GM21390 (cell line): Measurements from ENCODE around the gene ECEL1.

Source experiments
- ATAC-seq: cut with Tn5 transposase; IDR thresholded peaks from one replicate; pipeline ENCODE4 v1.9.1; 2021; ENCODE audit not compliant: unreplicated experiment

ECEL1 gene

GRCh38 chr2:232502511-232502910 lies 14.9 kb upstream of the ECEL1 start:
- no peak for ATAC-seq

- no peak for ATAC-seq
These were observed 14.3 kb upstream of the ECEL1 start for GRCh38 chr2:232501794-232502390.

GRCh38 chr2:232501331-232501771 lies 13.7 kb upstream of the ECEL1 start:
- no peak for ATAC-seq

GRCh38 chr2:232498452-232498851 lies 10.8 kb upstream of the ECEL1 start:
- ATAC-seq = no peak

- ATAC-seq = no peak
These were observed 9.7 kb upstream of the ECEL1 start for GRCh38 chr2:232497348-232497747.

DNA sequence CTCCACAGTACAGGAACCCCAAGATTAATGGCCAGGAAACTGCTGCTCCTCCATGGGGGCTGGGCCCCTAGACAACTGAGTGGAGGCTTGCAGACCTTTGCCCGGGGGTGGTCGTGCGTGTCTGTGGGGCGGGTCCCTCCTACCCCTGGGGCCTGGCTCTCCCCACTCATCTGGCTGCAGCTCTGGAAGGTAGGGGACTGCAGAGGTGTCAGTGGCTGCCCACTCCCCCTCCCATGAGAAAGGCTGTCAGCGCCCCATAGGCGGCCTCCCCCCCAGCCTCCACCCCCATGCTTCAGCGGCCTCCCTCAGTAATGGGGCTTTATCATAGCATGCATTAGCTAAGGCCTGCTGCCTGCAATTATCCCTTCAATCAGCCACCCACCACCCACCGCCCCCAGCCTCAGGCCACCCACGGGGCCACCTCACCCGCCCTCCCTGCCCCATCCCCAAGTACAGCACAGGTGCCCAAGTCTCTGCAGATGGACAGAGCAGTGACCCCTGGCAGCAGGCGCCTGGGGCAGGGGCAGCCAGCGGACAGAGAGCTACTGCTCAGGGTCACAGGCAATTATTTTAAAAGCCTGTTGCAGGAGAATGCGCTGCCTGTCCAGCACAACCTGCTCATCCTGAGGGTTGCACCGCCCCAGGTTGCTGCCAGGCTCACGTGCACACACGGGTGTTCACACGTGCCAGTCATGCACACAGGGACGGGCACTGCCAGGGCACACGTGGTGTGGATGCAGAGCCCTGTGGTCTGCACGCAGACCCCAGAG lies 9.1 kb upstream of the ECEL1 start:
- no peak for ATAC-seq

DNA sequence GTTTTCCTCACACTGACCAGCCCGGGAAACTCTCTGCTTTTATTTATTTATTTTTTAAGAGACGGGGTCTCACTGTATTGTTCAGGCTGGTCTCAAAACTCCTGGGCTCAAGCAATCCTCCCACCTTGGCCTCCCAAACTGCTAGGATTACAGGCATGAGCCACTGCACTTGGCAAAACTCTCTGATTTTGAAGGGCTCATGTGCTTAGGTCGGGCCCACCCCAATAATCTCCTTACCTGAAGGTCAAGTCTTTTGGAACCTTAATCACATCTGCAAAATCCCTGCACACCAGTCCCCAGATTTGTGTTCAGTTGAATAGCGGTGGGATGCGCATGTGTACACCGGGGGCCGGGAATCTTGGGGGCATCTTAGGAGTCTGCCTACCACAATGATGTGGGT lies 7.7 kb upstream of the ECEL1 start:
- ATAC-seq = no peak

DNA sequence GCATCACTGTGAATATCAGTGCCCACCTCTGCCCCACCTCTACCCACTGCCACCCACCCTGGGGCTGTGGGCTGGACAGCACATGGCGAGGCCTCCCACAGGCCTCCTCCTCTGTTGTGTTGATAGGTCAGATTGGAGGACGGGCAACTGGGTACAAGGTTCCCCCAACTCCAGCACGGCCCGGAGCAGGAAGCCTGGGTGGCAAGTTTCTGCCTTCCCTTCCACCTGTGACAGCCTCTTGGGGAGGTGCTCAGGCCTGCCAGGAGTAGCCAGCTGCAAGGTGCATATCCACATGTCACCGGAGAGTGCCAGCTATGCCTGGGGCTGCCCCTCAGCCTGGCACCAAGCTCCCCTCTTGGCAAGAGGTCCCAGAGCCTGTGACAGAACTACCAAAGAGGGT lies 6.9 kb upstream of the ECEL1 start:
- ATAC-seq = no peak

DNA sequence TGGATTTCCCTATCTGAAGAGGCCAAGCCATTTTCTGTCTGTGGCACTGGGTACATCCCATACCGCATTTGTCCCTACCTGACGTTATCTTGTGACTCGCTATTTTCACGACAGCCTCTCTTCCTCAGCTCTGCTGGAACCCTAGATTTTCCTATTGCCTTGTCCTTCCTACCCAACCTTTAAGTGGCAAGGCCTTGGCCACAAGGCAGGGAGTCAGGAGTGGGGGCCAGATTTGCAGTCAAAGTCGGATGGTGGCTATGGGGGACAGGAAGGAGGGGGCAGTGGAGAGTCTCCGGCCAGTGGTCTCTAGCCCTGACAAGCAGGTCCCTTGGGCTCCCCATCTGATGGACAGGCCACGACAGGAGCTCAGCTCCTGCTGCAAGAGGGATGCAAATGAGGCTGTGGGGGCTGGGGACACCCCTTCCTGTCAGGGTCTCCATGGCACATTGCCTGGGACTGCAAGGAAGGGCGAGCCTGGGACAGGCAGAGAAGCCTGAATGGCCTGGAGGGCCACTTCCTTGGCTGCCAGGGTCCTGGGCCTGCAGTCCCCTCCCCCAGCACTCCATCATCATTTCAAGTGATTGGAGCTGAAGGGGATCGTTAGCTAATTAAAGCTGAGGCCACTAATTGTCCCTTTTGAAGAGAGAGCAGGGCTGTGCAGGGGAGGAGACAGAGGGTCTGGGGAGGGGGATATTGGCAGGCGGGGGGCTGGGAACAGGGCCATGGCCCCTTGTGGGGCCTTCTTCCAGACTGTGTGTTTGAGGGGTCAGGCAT lies 6.3 kb upstream of the ECEL1 start:
- no peak for ATAC-seq

- ATAC-seq = no peak
These were observed 5.5 kb upstream of the ECEL1 start for GRCh38 chr2:232492963-232493700.

GRCh38 chr2:232492236-232492848 lies 4.7 kb upstream of the ECEL1 start:
- no peak for ATAC-seq

GRCh38 chr2:232491139-232491780 lies 3.6 kb upstream of the ECEL1 start:
- no peak for ATAC-seq

GRCh38 chr2:232490221-232491138 lies 2.8 kb upstream of the ECEL1 start:
- ATAC-seq = no peak

- no peak for ATAC-seq
These were observed 2.0 kb upstream of the ECEL1 start for GRCh38 chr2:232489516-232490220.

DNA sequence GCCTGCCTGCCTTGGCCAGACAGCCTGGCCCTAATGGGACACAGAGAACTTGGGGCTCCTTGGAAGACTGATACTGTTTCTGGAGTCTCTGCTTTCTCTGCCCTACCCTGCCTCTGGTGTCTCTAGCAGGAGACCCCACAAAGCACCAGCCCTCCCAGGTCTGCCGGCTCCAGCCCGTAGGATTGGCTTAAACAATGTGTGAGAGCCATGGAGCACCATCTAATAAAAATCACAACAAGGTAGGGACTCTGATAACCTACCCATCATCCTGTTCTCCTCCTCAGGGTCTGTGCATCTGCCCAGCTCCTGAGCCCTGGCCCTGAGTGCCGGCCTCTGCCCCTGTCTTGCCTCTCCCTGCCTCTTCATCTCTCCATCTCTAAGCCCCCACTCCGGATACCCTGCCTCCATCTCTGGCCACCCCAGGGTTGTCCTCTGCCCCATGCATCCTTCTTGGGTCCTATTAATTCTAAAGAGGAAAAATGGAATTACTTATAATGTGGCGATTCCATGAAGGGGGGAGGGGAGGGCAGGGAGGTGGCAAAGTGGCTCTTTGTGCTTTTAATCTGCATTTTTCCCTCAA lies 1.2 kb upstream of the ECEL1 start:
- ATAC-seq = no peak

DNA sequence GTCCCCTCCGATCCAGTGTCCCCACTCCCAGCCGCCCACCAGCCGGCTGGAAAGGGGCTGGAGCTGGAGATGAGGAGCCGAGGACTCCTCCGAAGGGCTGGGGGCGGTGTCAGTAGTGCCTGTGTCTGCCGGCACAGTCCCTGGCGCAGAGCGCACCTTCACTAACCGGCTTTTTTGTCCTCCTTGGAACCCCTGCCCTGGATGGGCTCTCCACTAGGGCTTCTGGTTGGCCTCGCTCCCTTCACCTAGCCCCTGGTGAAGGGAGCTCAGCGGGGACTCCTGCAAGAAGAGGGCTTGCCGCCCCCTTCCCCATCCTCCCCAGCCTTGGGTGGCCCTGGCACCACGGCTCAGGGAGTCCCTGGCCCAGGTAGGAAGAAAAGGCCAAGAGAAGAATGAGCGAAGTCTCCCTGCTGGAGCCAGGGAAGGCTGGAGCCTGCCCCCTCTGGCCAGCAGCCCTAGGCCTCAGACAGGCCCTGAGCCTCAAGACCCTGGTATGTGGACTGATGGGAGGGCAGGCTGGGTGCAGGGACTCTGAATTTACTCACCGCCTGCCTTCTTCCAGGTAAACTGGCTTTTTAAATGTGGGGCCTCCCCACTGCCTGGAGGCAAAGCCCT lies 570 bp upstream of the ECEL1 start:
- no peak for ATAC-seq

GRCh38 chr2:232486558-232487384 lies 863 bp downstream of the ECEL1 start:
- ATAC-seq = no peak
